GM12878 (cell line): ENCODE results near the gene PKD1L1. TPM values are rescaled to one million over a fixed set of nuclear protein-coding genes. Genes with fewer than 3 reads are reported as not detected.

Experiments used
- ATAC-seq: fragments of 200-7000 bp; cut with Tn5 transposase; 3 replicates; pipeline ENCODE4 v1.9.1; 2020; ENCODE audit warnings: mild to moderate bottlenecking, moderate library complexity
- BruUV-seq: library from RNA; stranded (reverse); fragments of 400-500 nt; replicated peaks from 2 replicates; lab custom pipeline; 2021; lab: Mats Ljungman, UMichigan
- CTCF ChIA-PET: fragments of 300-600 bp; sonication (Branson Sonifier 250); formaldehyde crosslinking; extraction: SDS; loops from one replicate; lab custom pipeline; 2021; ENCODE audit warnings: inconsistent platforms; lab: Yijun Ruan, JAX
- POLR2A ChIA-PET: fragments of 350-600 bp; formaldehyde crosslinking; extraction: SDS; loops from one replicate; lab custom pipeline; 2021; ENCODE audit warnings: inconsistent platforms; lab: Charles Lee
- RAD21 ChIA-PET: fragments of 300-600 bp; sonication (Branson Sonifier 250); formaldehyde crosslinking; loops from one replicate; lab custom pipeline; 2023; ENCODE audit warnings: antibody characterized with exemption; ENCODE audit not compliant: unreplicated experiment; lab: Charles Lee
- SMC1A ChIA-PET: fragments of 300-600 bp; sonication (Branson Sonifier 250); formaldehyde crosslinking; loops from one replicate; lab custom pipeline; 2023; ENCODE audit not compliant: unreplicated experiment, uncharacterized antibody; lab: Charles Lee
- DNase-seq: peaks from one replicate; pipeline ENCODE4 v3.0.0-alpha.2; 2011; ENCODE audit warnings: low read depth, low spot score
- FAIRE-seq: peaks from 3 replicates; lab custom pipeline; 2011; peaks lifted over from hg19 to GRCh38; lab: Jason Lieb, UNC
- H2AFZ ChIP-seq: 2 replicates; pipeline ENCODE4 v1.6.0; 2011; ENCODE audit warnings: low read depth, low read length, control low read depth; ENCODE audit not compliant: control insufficient read depth
- H3K27ac ChIP-seq: 2 replicates; pipeline ENCODE4 v1.5.1; 2011; ENCODE audit warnings: control low read depth; ENCODE audit not compliant: control insufficient read depth, insufficient read depth
- H3K27me3 ChIP-seq, 2 experiments: replicated peaks in 1 of 2; 2 replicates each; pipeline versions ENCODE4 v1.6.0 to v1.6.1; 2011; ENCODE audit warnings: low read length in 1 of 2; ENCODE audit not compliant: control insufficient read depth in 2 of 2, insufficient read depth in 2 of 2
- H3K36me3 ChIP-seq, 2 experiments: 2 replicates each; pipeline ENCODE4 v1.5.1; 2011; ENCODE audit warnings: low read length in 1 of 2; ENCODE audit not compliant: control insufficient read depth in 2 of 2, insufficient read depth in 2 of 2
- H3K4me1 ChIP-seq: 2 replicates; pipeline ENCODE4 v1.6.1; 2011; ENCODE audit warnings: mild to moderate bottlenecking, low read length, moderate library complexity, mixed read lengths; ENCODE audit not compliant: control insufficient read depth, insufficient read depth
- H3K4me2 ChIP-seq: 2 replicates; pipeline ENCODE4 v1.6.0; 2011; ENCODE audit warnings: control low read depth; ENCODE audit not compliant: control insufficient read depth, insufficient read depth
- H3K4me3 ChIP-seq: fragments of 200-600 bp; sonication (generic); 2 replicates; pipeline ENCODE4 v1.5.1; 2016
- H3K79me2 ChIP-seq: 2 replicates; pipeline ENCODE4 v1.6.0; 2011; ENCODE audit warnings: low read length; ENCODE audit not compliant: control insufficient read depth, insufficient read depth
- H3K9ac ChIP-seq: 2 replicates; pipeline ENCODE4 v1.8.0; 2011; ENCODE audit warnings: low read length, control low read depth, mixed read lengths; ENCODE audit not compliant: control insufficient read depth, insufficient read depth
- H3K9me3 ChIP-seq: replicated peaks from 3 replicates; pipeline ENCODE4 v1.5.1; 2011; ENCODE audit warnings: mild to moderate bottlenecking, low read length; ENCODE audit not compliant: control insufficient read depth, insufficient read depth
- H4K20me1 ChIP-seq: 2 replicates; pipeline ENCODE4 v1.6.0; 2011; ENCODE audit not compliant: control insufficient read depth, insufficient read depth
- ATF7 ChIP-seq: fragments of 450-650 bp; IDR thresholded peaks from 2 replicates; pipeline ENCODE4 v1.6.1; 2016; ENCODE audit warnings: low read depth, mild to moderate bottlenecking
- BRCA1 ChIP-seq: IDR thresholded peaks from 2 replicates; pipeline ENCODE4 v1.6.1; 2011; ENCODE audit warnings: low read depth, low read length, improper control_type of control experiment
- CEBPZ ChIP-seq: fragments of 150-350 bp; IDR thresholded peaks from 2 replicates; pipeline ENCODE4 v1.6.1; 2016; ENCODE audit warnings: low read depth, low read length
- ESRRA ChIP-seq: IDR thresholded peaks from 2 replicates; pipeline ENCODE4 v1.6.1; 2012; ENCODE audit warnings: mild to moderate bottlenecking, low read length, improper control_type of control experiment
- FOXM1 ChIP-seq: IDR thresholded peaks from 2 replicates; pipeline ENCODE4 v1.6.1; 2012; ENCODE audit warnings: low read depth, mild to moderate bottlenecking, inconsistent platforms, low read length, moderate library complexity
- GABPA ChIP-seq: IDR thresholded peaks from 2 replicates; pipeline ENCODE4 v1.6.1; 2014; ENCODE audit warnings: antibody characterized with exemption, low read depth, mild to moderate bottlenecking, inconsistent platforms
- POLR2A ChIP-seq: IDR thresholded peaks from 2 replicates; pipeline ENCODE4 v1.6.1; 2011; ENCODE audit warnings: low read depth, mild to moderate bottlenecking, low read length
- POU2F2 ChIP-seq: IDR thresholded peaks from 3 replicates; pipeline ENCODE4 v1.6.1; 2011; ENCODE audit warnings: low read depth, mild to moderate bottlenecking, low read length, borderline replicate concordance
- RAD21 ChIP-seq: IDR thresholded peaks from 2 replicates; pipeline ENCODE4 v1.6.1; 2011; ENCODE audit warnings: mild to moderate bottlenecking, low read depth, low read length, moderate library complexity; ENCODE audit not compliant: insufficient read depth
- RELA ChIP-seq: fragments of 450-650 bp; IDR thresholded peaks from 2 replicates; pipeline ENCODE4 v1.8.0; 2014; ENCODE audit warnings: borderline replicate concordance; ENCODE audit not compliant: partially characterized antibody
- SMARCA5 ChIP-seq: fragments of 450-650 bp; IDR thresholded peaks from 2 replicates; pipeline ENCODE4 v1.6.1; 2017; ENCODE audit warnings: mild to moderate bottlenecking
- SREBF2 ChIP-seq: IDR thresholded peaks from 2 replicates; pipeline ENCODE4 v1.6.1; 2012; ENCODE audit warnings: mild to moderate bottlenecking, low read length
- TBL1XR1 ChIP-seq: IDR thresholded peaks from 2 replicates; pipeline ENCODE4 v1.6.1; 2012; ENCODE audit warnings: low read depth, low read length, improper control_type of control experiment
- ZBTB11 ChIP-seq: fragments of 450-650 bp; formaldehyde crosslinking; IDR thresholded peaks from 2 replicates; pipeline ENCODE4 v1.5.0; 2022; ENCODE audit warnings: mild to moderate bottlenecking, missing genetic modification characterization
- ZNF207 ChIP-seq: fragments of 450-650 bp; IDR thresholded peaks from 2 replicates; pipeline ENCODE4 v1.6.1; 2014; ENCODE audit warnings: antibody characterized with exemption, mild to moderate bottlenecking, borderline replicate concordance
- ZNF622 ChIP-seq: fragments of 450-650 bp; IDR thresholded peaks from 2 replicates; pipeline ENCODE4 v1.6.1; 2017; ENCODE audit warnings: mild to moderate bottlenecking, inconsistent platforms
- in situ Hi-C: fragments of 300-500 bp; cut with MboI; formaldehyde crosslinking; loops from 9 replicates; pipeline ENCODE4 v1.14.3; 2018; ENCODE audit warnings: mixed read lengths
- intact Hi-C: fragments of 100-400 bp; cut with micrococcal nuclease; formaldehyde crosslinking; loops from one replicate; pipeline ENCODE4 v1.14.2; 2022; ENCODE audit not compliant: unreplicated experiment
- polyA plus RNA-seq, 11 experiments: library from polyadenylated mRNA; depleted of rRNA in 4 of 11; unstranded in 6 of 11; stranded (reverse) in 5 of 11; fragments of >200 nt; fragmentation: Nextera tagmentation in 4 of 11; fragmentation: Illumina TruSeq in 1 of 11; extraction: Ambion mirVana in 4 of 11; extraction: Trizol in 1 of 11; gene quantifications; 1 replicate in 1 of 11; 2 replicates in 10 of 11; pipeline versions ENCODE4 v1.2.1 to v1.2.3, GENCODE V29; 2011 to 2016; ENCODE audit warnings: inconsistent platforms in 2 of 11, missing spikeins in 2 of 11, low read depth in 1 of 11
- total RNA-seq, 4 experiments: library from RNA; depleted of rRNA in 3 of 4; stranded (reverse); fragments of >200 nt in 3 of 4; fragmentation: Illumina TruSeq in 1 of 4; extraction: Trizol in 1 of 4; gene quantifications; 2 replicates each; pipeline versions ENCODE4 v1.2.1 to v1.2.3, GENCODE V29; 2013 to 2021

The PKD1L1 gene
- total and polyA plus RNA-seq, 10 of the 15 experiments (the other 5 are each of a cell fraction or from before 2014, with no cell fraction given): under 0.01 to 0.05 (median 0.02) TPM; not detected in 3

- no peaks in the 10 kb centered on the region for H3K9me3 ChIP-seq
- peaks cover 2 to 3% of the 10 kb centered on the region in 2 experiments; a peak in 2 of 4 replicates for H3K36me3 ChIP-seq
- intact Hi-C loops (no loop called here), in situ Hi-C loops (no loop called here)
- ATAC-seq (no peak), FAIRE-seq (no peak), DNase-seq (no peak)
- H2AFZ ChIP-seq: no peak overlapping the region
- no peak overlapping the region for H3K4me2 ChIP-seq
- H3K27me3 ChIP-seq: no peaks in the 10 kb centered on the region
- no peak overlapping the region for H3K9ac ChIP-seq
- ChIA-PET POLR2A (no interaction called here), SMC1A (no interaction called here), RAD21 (no interaction called here), CTCF (interaction anchor here (1.7 to 2.2 kb wide), 2 partner anchors 13 to 159 kb away, joined by 6 read pairs; no protein-coding TSS in a partner anchor)
- BruUV-seq: no TSS peak
- H4K20me1 ChIP-seq: no peaks in the 10 kb centered on the region
- H3K27ac ChIP-seq: no peak overlapping the region
- no peaks in the 10 kb centered on the region for H3K79me2 ChIP-seq
- no peak overlapping the region for H3K4me3 ChIP-seq
- peaks cover 4% of the 10 kb centered on the region; the same call in 1 of the 2 replicates for H3K4me1 ChIP-seq
- TF ChIP-seq CEBPZ (no peak), ZNF207 (no peak), SREBF2 (no peak), RAD21 (no peak), TBL1XR1 (no peak), RELA (no peak), ATF7 (no peak), ESRRA (no peak), POLR2A (no peak), GABPA (no peak), POU2F2 (no peak), BRCA1 (no peak), ZBTB11 (CRISPR knock-in tag) (no peak), ZNF622 (no peak), FOXM1 (no peak), SMARCA5 (no peak)
Observed at GRCh38 chr7:47951374-47951773, 3.1 kb upstream of the PKD1L1 start.
